Measurements from ENCODE around the gene MRPL44. TPM values are rescaled to one million over a fixed set of nuclear protein-coding genes. Genes with fewer than 3 reads are reported as not detected.

MRPL44 gene
- total and polyA plus RNA-seq, 2 donors (not counting 1 experiment from before 2014, with no cell fraction given), result 27.4 to 34.0 TPM

DNA sequence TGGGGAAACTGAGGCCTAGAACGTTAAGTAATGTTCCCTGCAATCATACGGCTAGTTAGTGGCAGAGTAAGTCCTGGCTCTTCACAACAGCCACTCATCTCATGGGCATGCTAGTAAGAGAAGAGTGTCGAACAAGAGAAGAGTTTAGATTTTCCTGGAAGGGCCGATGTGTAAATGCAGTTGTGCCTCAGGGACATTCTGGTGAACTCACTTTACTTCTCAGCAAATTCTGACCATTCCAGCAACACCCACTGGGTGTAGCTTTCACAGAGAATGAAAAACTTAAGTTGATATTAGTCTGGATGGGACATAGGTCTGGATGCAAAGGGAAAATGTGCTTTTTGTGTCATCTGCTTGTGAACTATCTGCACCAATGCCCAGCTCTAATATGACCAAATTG is 23.5 kb downstream of the MRPL44 start:
- Histone ChIP-seq H3K36me3 (ENCODE audit: control insufficient read depth, insufficient read depth, low read length) (no peaks in the 10 kb centered on the region), H3K79me2 (ENCODE audit: control insufficient read depth, insufficient read depth, low read length) (no peaks in the 10 kb centered on the region), H3K9me3 (ENCODE audit: control insufficient read depth, insufficient read depth, low read depth, low read length) (no peaks in the 10 kb centered on the region), H3K27me3 (ENCODE audit: control insufficient read depth, insufficient read depth, low read length) (no peaks in the 10 kb centered on the region), H3K27ac (ENCODE audit: insufficient read depth, low read length) (no peak overlapping the region), H2AFZ (ENCODE audit: low read length) (no peak overlapping the region), H3K4me1 (ENCODE audit: control insufficient read depth, extremely low read depth, insufficient read depth, low read length) (no peaks in the 10 kb centered on the region), H4K20me1 (ENCODE audit: control insufficient read depth, extremely low read depth, insufficient read depth, low read length) (no peaks in the 10 kb centered on the region), H3K4me2 (ENCODE audit: extremely low read depth, insufficient read depth, low read length) (no peak overlapping the region), H3K4me3 (replicated peaks in 1 of 4; ENCODE audit: control extremely low read depth in 1 of 4, insufficient read depth in 1 of 4, low read depth in 3 of 4, low read length in 4 of 4) (no peak overlapping the region), H3K9ac (ENCODE audit: insufficient read depth, low read length) (no peak overlapping the region)
- no peak for DNase-seq (ENCODE audit: low read depth in 2 of 2)
- TF ChIP-seq, protein P1, sequence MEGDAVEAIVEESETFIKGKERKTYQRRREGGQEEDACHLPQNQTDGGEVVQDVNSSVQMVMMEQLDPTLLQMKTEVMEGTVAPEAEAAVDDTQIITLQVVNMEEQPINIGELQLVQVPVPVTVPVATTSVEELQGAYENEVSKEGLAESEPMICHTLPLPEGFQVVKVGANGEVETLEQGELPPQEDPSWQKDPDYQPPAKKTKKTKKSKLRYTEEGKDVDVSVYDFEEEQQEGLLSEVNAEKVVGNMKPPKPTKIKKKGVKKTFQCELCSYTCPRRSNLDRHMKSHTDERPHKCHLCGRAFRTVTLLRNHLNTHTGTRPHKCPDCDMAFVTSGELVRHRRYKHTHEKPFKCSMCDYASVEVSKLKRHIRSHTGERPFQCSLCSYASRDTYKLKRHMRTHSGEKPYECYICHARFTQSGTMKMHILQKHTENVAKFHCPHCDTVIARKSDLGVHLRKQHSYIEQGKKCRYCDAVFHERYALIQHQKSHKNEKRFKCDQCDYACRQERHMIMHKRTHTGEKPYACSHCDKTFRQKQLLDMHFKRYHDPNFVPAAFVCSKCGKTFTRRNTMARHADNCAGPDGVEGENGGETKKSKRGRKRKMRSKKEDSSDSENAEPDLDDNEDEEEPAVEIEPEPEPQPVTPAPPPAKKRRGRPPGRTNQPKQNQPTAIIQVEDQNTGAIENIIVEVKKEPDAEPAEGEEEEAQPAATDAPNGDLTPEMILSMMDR (conservative IDR thresholded peaks at IDR 0.05 in 1 of 2, IDR thresholded peaks at IDR 0.05 in 1 of 2; ENCODE audit: low read depth in 1 of 2, low read length in 2 of 2), result no peak

GRCh38 chr2:223981241-223981640 is 24.0 kb downstream of the MRPL44 start:
- TF ChIP-seq, protein P1 (conservative IDR thresholded peaks at IDR 0.05 in 1 of 2, IDR thresholded peaks at IDR 0.05 in 1 of 2; ENCODE audit: low read depth in 1 of 2, low read length in 2 of 2), result no peak
- TF ChIP-seq EZH2 (IDR thresholded peaks at IDR 0.05; ENCODE audit: low read length, missing control alignments), result no peak
- Histone ChIP-seq H3K36me3 (ENCODE audit: control insufficient read depth, insufficient read depth, low read length) (no peaks in the 10 kb centered on the region), H3K27me3 (ENCODE audit: control insufficient read depth, insufficient read depth, low read length) (no peaks in the 10 kb centered on the region), H3K79me2 (ENCODE audit: control insufficient read depth, insufficient read depth, low read length) (no peaks in the 10 kb centered on the region), H3K27ac (ENCODE audit: insufficient read depth, low read length) (no peak overlapping the region), H2AFZ (ENCODE audit: low read length) (no peak overlapping the region), H3K9me3 (ENCODE audit: control insufficient read depth, insufficient read depth, low read depth, low read length) (no peaks in the 10 kb centered on the region), H3K4me3 (replicated peaks in 1 of 4; ENCODE audit: control extremely low read depth in 1 of 4, insufficient read depth in 1 of 4, low read depth in 3 of 4, low read length in 4 of 4) (no peak overlapping the region), H3K4me2 (ENCODE audit: extremely low read depth, insufficient read depth, low read length) (no peak overlapping the region), H4K20me1 (ENCODE audit: control insufficient read depth, extremely low read depth, insufficient read depth, low read length) (no peaks in the 10 kb centered on the region), H3K4me1 (ENCODE audit: control insufficient read depth, extremely low read depth, insufficient read depth, low read length) (no peaks in the 10 kb centered on the region), H3K9ac (ENCODE audit: insufficient read depth, low read length) (no peak overlapping the region)
- no peak for DNase-seq (ENCODE audit: low read depth in 2 of 2)

- no peaks in the 10 kb centered on the region for H3K27me3 ChIP-seq (ENCODE audit: control insufficient read depth, insufficient read depth, low read length)
- no peaks in the 10 kb centered on the region for H3K79me2 ChIP-seq (ENCODE audit: control insufficient read depth, insufficient read depth, low read length)
- TF ChIP-seq, protein P1 (conservative IDR thresholded peaks at IDR 0.05 in 1 of 2, IDR thresholded peaks at IDR 0.05 in 1 of 2; ENCODE audit: low read depth in 1 of 2, low read length in 2 of 2), result no peak
- no peak for TF ChIP-seq EZH2 (IDR thresholded peaks at IDR 0.05; ENCODE audit: low read length, missing control alignments)
- no peak overlapping the region for H2AFZ ChIP-seq (ENCODE audit: low read length)
- no peak for DNase-seq (ENCODE audit: low read depth in 2 of 2)
- H3K4me1 ChIP-seq (ENCODE audit: control insufficient read depth, extremely low read depth, insufficient read depth, low read length), result no peaks in the 10 kb centered on the region
- H3K4me3 ChIP-seq (replicated peaks in 1 of 4; ENCODE audit: control extremely low read depth in 1 of 4, insufficient read depth in 1 of 4, low read depth in 3 of 4, low read length in 4 of 4), result no peak overlapping the region
- H3K27ac ChIP-seq (ENCODE audit: insufficient read depth, low read length), result no peak overlapping the region
- H3K36me3 ChIP-seq (ENCODE audit: control insufficient read depth, insufficient read depth, low read length), result no peaks in the 10 kb centered on the region
- no peaks in the 10 kb centered on the region for H4K20me1 ChIP-seq (ENCODE audit: control insufficient read depth, extremely low read depth, insufficient read depth, low read length)
- H3K9me3 ChIP-seq (ENCODE audit: control insufficient read depth, insufficient read depth, low read depth, low read length), result no peaks in the 10 kb centered on the region
- no peak overlapping the region for H3K9ac ChIP-seq (ENCODE audit: insufficient read depth, low read length)
- no peak overlapping the region for H3K4me2 ChIP-seq (ENCODE audit: extremely low read depth, insufficient read depth, low read length)
Measured at GRCh38 chr2:223989206-223989855, 32.1 kb downstream of the MRPL44 start.
